Inferior parietal cortex (tissue), 1 donor: ENCODE results near the gene HYOU1.
"Not testable (repeated sequence)": the region's sequence is repeated elsewhere in the genome, so short reads cannot be mapped to it uniquely, and the experiment has no call there.

Experiments used
- DNase-seq: peaks from one replicate; pipeline ENCODE4 v3.0.0-alpha.2; 2016; ENCODE audit errors: extremely low spot score

The HYOU1 gene

GRCh38 chr11:119085437-119085847 is 28.4 kb upstream of the HYOU1 start:
- DNase-seq, result no peak

- peak; percentile 98 for DNase-seq
These were observed 27.8 kb upstream of the HYOU1 start, which contains the start of gene HMBS for GRCh38 chr11:119084663-119085436. TSS of gene HMBS (plus strand) at chr11:119084881. CDS start at chr11:119085034, 153 bp downstream.

DNA sequence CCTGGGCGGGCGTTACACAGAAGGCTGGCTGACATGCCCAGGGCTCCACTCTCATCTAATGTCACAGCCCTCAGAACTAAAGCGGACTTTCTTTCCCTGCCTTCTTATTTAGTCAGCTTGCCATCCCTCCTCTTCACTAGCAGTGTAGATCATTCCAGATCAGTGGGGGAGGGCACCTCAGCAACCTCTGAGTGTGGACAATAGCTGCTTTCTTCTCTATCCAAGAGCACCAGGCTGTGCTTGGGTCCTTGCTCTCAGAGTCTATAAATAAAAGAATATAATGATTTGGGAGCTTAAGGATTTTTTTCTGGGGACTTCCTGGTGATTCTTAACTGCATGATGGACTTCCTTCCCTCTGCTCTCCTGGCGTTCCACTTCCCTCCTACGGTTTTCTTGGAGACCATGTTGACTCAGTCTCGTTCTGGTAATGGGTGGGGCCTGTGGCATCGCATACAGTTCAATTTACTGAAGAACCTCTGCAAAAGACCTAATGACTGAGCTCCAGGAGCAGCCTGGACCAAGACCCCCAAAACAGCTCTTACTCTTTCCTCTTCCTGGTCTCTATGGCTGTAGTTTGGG is 24.8 kb upstream of the HYOU1 start:
- peak; percentile 74 for DNase-seq

- DNase-seq, result no peak
These were observed 21.8 kb upstream of the HYOU1 start for GRCh38 chr11:119078675-119079420.

DNA sequence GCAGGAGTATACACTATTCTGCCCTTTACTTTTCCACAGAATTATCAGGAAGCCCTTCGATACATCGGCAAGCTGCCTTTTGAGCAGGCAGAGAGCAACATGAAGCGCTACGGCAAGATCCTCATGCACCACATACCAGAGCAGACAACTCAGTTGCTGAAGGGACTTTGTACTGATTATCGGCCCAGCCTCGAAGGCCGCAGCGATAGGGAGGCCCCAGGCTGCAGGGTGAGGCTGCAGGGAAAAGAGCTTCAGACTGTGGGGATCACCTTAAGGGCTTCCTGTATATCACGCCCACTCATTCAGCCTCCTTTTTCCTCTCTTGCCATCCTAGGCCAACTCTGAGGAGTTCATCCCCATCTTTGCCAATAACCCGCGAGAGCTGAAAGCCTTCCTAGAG is 20.8 kb upstream of the HYOU1 start:
- DNase-seq, result no peak

GRCh38 chr11:119067371-119068222 is 10.6 kb upstream of the HYOU1 start, which contains the start of gene VPS11:
TSS of gene VPS11 (plus strand) at chr11:119067818. CDS start at chr11:119067824, 6 bp downstream.
- DNase-seq, result peak; percentile 96

GRCh38 chr11:119065369-119065768 is 8.4 kb upstream of the HYOU1 start:
- no peak for DNase-seq

- no peak for DNase-seq
These were observed 5.8 kb upstream of the HYOU1 start for GRCh38 chr11:119062779-119063178.

DNA sequence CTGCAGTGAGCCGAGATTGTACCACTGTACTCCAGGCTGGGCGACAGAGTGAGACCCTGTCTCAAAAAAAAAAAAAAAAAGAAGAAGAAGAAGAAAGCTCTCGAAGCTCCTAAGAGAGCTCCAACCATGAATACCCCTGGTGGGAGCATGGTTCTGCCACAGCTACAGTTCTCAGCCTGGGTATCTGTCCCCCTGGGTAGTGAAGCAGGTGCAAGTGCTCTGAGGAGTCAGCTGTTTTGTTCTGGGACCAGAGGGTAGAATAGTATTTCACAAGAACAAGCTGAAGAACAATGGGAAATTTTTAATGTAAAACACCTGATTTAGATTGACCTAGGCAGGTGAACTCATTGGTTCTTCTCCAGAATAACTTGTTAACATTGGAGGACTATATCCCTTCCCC is 4.3 kb upstream of the HYOU1 start:
- DNase-seq, result no peak

- not testable (repeated sequence) for DNase-seq
These were observed 2.1 kb upstream of the HYOU1 start for GRCh38 chr11:119059128-119059527.

DNA sequence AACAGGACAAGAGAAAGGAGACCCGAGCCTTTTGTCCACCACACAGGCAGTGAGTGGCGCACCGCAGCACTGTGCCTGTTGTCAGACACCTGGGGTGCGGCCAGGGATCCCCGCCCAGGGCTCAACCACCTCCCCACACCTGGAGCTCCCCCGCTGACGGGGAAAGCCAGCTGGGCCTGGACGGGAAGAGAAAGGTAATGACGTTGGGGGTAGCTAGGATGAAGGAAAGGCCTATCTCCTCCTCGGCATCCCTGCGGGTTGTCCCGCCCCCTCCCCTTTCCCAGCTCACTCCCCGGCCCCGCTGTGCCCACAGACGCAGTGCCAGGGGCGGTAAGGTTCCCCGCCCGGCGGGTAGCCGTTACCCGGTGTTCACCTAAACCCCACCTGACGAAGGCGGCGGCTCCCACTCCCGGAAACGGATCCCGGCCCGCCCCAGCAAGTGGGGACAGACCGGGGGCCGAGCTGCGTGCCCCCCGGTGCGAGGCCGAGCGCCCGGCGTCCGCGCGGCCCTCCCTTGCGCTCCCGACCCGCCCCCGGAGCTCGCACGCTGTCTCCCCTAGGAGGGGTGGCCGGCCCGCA is 495 bp downstream of the HYOU1 start:
- no peak for DNase-seq

DNA sequence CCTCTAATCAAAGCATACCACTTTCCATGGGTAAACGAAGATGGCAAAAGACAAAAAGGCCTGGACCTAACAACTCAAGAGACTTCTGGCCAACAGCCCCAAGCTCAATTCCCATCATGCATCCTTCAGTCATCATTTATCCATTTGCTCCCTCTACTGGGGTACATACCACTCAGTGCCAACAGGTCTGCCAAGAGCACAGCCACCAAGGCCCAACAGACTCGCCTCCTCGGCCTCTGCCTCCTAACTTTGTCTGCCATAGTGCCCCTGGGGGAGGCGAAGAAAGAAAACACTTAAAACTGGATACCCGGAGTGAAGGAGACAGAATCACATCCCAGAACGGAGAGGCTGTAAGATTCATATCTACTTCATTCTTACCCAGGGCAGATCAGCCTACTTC is 1.1 kb downstream of the HYOU1 start:
- no peak for DNase-seq

- DNase-seq, result no peak
These were observed 2.6 kb downstream of the HYOU1 start for GRCh38 chr11:119054418-119054817.

- DNase-seq, result no peak
These were observed 4.7 kb downstream of the HYOU1 start for GRCh38 chr11:119052163-119052814.

- DNase-seq, result no peak
These were observed 5.4 kb downstream of the HYOU1 start for GRCh38 chr11:119051440-119052162.

GRCh38 chr11:119049081-119049480 is 7.9 kb downstream of the HYOU1 start:
- DNase-seq, result no peak

- DNase-seq, result no peak
These were observed 8.4 kb downstream of the HYOU1 start for GRCh38 chr11:119048644-119049043.

- no peak for DNase-seq
These were observed 9.8 kb downstream of the HYOU1 start for GRCh38 chr11:119047205-119047604.

- no peak for DNase-seq
These were observed 10.5 kb downstream of the HYOU1 start for GRCh38 chr11:119046489-119046888.

- DNase-seq, result no peak
These were observed 12.3 kb downstream of the HYOU1 start for GRCh38 chr11:119044708-119045107.
